PFSK-1 (cell line): ENCODE data around the gene SCN2A.

Experiments used
- FOXP2 ChIP-seq: optimal IDR thresholded peaks from 2 replicates; pipeline ENCODE3; 2011; ENCODE audit warnings: borderline replicate concordance, control low read depth, inconsistent platforms; ENCODE audit not compliant: insufficient read depth; ENCODE audit errors: extremely low read length, extremely low read depth
- POLR2AphosphoS5 ChIP-seq: IDR thresholded peaks from 2 replicates; pipeline ENCODE4 v1.6.1; 2012; ENCODE audit warnings: low read depth, mild to moderate bottlenecking, control low read depth, low read length, moderate library complexity
- REST ChIP-seq, 2 experiments: IDR thresholded peaks; 2 replicates each; pipeline versions ENCODE4 v1.6.1 to v1.8.0; 2011 to 2012; ENCODE audit warnings: low read depth in 2 of 2, low read length in 2 of 2, control low read depth in 1 of 2, inconsistent platforms in 1 of 2, mild to moderate bottlenecking in 1 of 2, moderate library complexity in 1 of 2; ENCODE audit not compliant: insufficient read depth in 1 of 2
- TAF1 ChIP-seq: IDR thresholded peaks from 2 replicates; pipeline ENCODE4 v1.6.1; 2012; ENCODE audit warnings: low read length, control low read depth, borderline replicate concordance; ENCODE audit not compliant: insufficient read depth

GRCh38 chr2:165214093-165214492, 25.1 kb upstream of the SCN2A start:
- TF ChIP-seq REST (IDR thresholded peaks at IDR 0.05; ENCODE audit: insufficient read depth in 1 of 2, low read depth in 2 of 2, low read length in 2 of 2): no peak
- TF ChIP-seq POLR2AphosphoS5: no peak
- no peak for TF ChIP-seq FOXP2
- no peak for TF ChIP-seq TAF1
